ENCODE data around the gene MS4A2.
"Not testable (repeated sequence)": the region's sequence is repeated elsewhere in the genome, so short reads cannot be mapped to it uniquely, and the experiment has no call there.

The MS4A2 gene

GRCh38 chr11:60122414-60123036 lies 34.1 kb downstream of the MS4A2 start:
- TF ChIP-seq CTCF (IDR thresholded peaks at IDR 0.05; ENCODE audit: insufficient read depth, low read length, poor library complexity, severe bottlenecking), result no peak
- no peak for DNase-seq (ENCODE audit: extremely low read depth, insufficient read length)

GRCh38 chr11:60124802-60125432 lies 36.5 kb downstream of the MS4A2 start:
- DNase-seq (ENCODE audit: extremely low read depth, insufficient read length), result no peak
- Histone ChIP-seq H3K4me3 (replicated peaks; ENCODE audit: low read depth, low read length) (no peak overlapping the region), H3K27me3 (replicated peaks; ENCODE audit: control insufficient read depth, insufficient read depth, low read length) (no peaks in the 10 kb centered on the region), H3K36me3 (ENCODE audit: control insufficient read depth, insufficient read depth, low read length) (no peaks in the 10 kb centered on the region)
- no peak for TF ChIP-seq CTCF (IDR thresholded peaks at IDR 0.05; ENCODE audit: insufficient read depth, low read length, poor library complexity, severe bottlenecking)

More at GRCh38 chr11:60122414-60123036, 34.1 kb downstream of the MS4A2 start:
- no peaks in the 10 kb centered on the region for H3K27me3 ChIP-seq (replicated peaks; ENCODE audit: control insufficient read depth, insufficient read depth, low read length)
- H3K4me3 ChIP-seq (replicated peaks; ENCODE audit: low read depth, low read length), result no peak overlapping the region
- no peaks in the 10 kb centered on the region for H3K36me3 ChIP-seq (ENCODE audit: control insufficient read depth, insufficient read depth, low read length)

- no peak for DNase-seq (ENCODE audit: extremely low read depth, insufficient read length)
- Histone ChIP-seq H3K27me3 (replicated peaks; ENCODE audit: control insufficient read depth, insufficient read depth, low read length) (no peaks in the 10 kb centered on the region), H3K4me3 (replicated peaks; ENCODE audit: low read depth, low read length) (no peak overlapping the region), H3K36me3 (ENCODE audit: control insufficient read depth, insufficient read depth, low read length) (no peaks in the 10 kb centered on the region)
- TF ChIP-seq CTCF (IDR thresholded peaks at IDR 0.05; ENCODE audit: insufficient read depth, low read length, poor library complexity, severe bottlenecking), result no peak
Measured at GRCh38 chr11:60125956-60126585, 37.6 kb downstream of the MS4A2 start.

- H3K36me3 ChIP-seq (ENCODE audit: control insufficient read depth, insufficient read depth, low read length), result no peaks in the 10 kb centered on the region
- no peak for DNase-seq (ENCODE audit: extremely low read depth, insufficient read length)
- no peak overlapping the region for H3K4me3 ChIP-seq (replicated peaks; ENCODE audit: low read depth, low read length)
- TF ChIP-seq CTCF (IDR thresholded peaks at IDR 0.05; ENCODE audit: insufficient read depth, low read length, poor library complexity, severe bottlenecking), result no peak
- H3K27me3 ChIP-seq (replicated peaks; ENCODE audit: control insufficient read depth, insufficient read depth, low read length), result no peaks in the 10 kb centered on the region
Measured at GRCh38 chr11:60127311-60127811, 38.9 kb downstream of the MS4A2 start.

GRCh38 chr11:60128376-60128775 lies 39.9 kb downstream of the MS4A2 start:
- DNase-seq (ENCODE audit: extremely low read depth, insufficient read length), result no peak
- no peak for TF ChIP-seq CTCF (IDR thresholded peaks at IDR 0.05; ENCODE audit: insufficient read depth, low read length, poor library complexity, severe bottlenecking)
- no peak overlapping the region for H3K4me3 ChIP-seq (replicated peaks; ENCODE audit: low read depth, low read length)
- H3K27me3 ChIP-seq (replicated peaks; ENCODE audit: control insufficient read depth, insufficient read depth, low read length), result no peaks in the 10 kb centered on the region
- no peaks in the 10 kb centered on the region for H3K36me3 ChIP-seq (ENCODE audit: control insufficient read depth, insufficient read depth, low read length)

- not testable (repeated sequence) for H3K27me3 ChIP-seq (replicated peaks; ENCODE audit: control insufficient read depth, insufficient read depth, low read length); H3K4me3 ChIP-seq (replicated peaks; ENCODE audit: low read depth, low read length); DNase-seq (ENCODE audit: extremely low read depth, insufficient read length); H3K36me3 ChIP-seq (ENCODE audit: control insufficient read depth, insufficient read depth, low read length)
Measured at GRCh38 chr11:60128866-60129265, 40.4 kb downstream of the MS4A2 start.

Data from GM06990 (cell line).